Adrenal gland (tissue), 12 donors: ENCODE results near the gene B4GALT1. TPM values are rescaled to one million over a fixed set of nuclear protein-coding genes. Genes with fewer than 3 reads are reported as not detected.

Experiments
- DNase-seq, 7 donors: peaks; one replicate each; pipeline ENCODE4 v3.0.0-alpha.2; 2019 to 2020
- H3K27ac ChIP-seq, 5 donors: fragments of 200-600 bp; sonication (generic) in 4 of 5; 1 replicate in 3 of 5; 2 replicates in 2 of 5; pipeline versions ENCODE4 v1.5.1 to v1.8.0; 2016 to 2020; ENCODE audit warnings: mild to moderate bottlenecking in 1 of 5
- H3K27me3 ChIP-seq: fragments of 200-600 bp; 2 replicates; pipeline ENCODE4 v1.8.0; 2021
- H3K36me3 ChIP-seq, 2 donors: fragments of 200-600 bp; replicated peaks in 1 of 2; 1 replicate in 1 of 2; 2 replicates in 1 of 2; pipeline versions ENCODE4 v1.5.1 to v1.8.0; 2018 to 2022
- H3K4me1 ChIP-seq, 2 donors: fragments of 200-600 bp; replicated peaks in 1 of 2; 1 replicate in 1 of 2; 2 replicates in 1 of 2; pipeline versions ENCODE4 v1.5.1 to v1.8.0; 2018 to 2021
- H3K4me3 ChIP-seq, 4 donors: fragments of 200-600 bp; sonication (generic) in 3 of 4; one replicate each; pipeline ENCODE4 v1.5.1; 2016 to 2018
- H3K9me3 ChIP-seq, 3 donors: fragments of 200-600 bp; sonication (generic) in 1 of 3; replicated peaks in 1 of 3; 1 replicate in 2 of 3; 2 replicates in 1 of 3; pipeline versions ENCODE4 v1.5.1 to v1.8.0; 2016 to 2021
- CTCF ChIP-seq, 6 experiments: fragments of 450-650 bp in 4 of 6; fragments of 200-600 bp in 2 of 6; sonication (generic) in 1 of 6; IDR thresholded peaks; 1 replicate in 5 of 6; 2 replicates in 1 of 6; pipeline versions ENCODE4 v1.5.1 to v1.8.0; 2016 to 2021; ENCODE audit warnings: antibody characterized with exemption in 6 of 6, mild to moderate bottlenecking in 2 of 6, moderate library complexity in 1 of 6
- POLR2A ChIP-seq, 2 donors: fragments of 450-650 bp; IDR thresholded peaks; one replicate each; pipeline ENCODE4 v1.6.1; 2017; ENCODE audit warnings: antibody characterized with exemption in 2 of 2, mild to moderate bottlenecking in 2 of 2, moderate library complexity in 1 of 2
- WGBS, 4 donors: extraction: QIAGEN DNeasy Blood & Tissue Kit in 2 of 4; methylation state at CpG; one replicate each; pipeline versions ENCODE4 v1.1.5 to v1.1.7; 2013 to 2017; 5-methylcytosine and 5-hydroxymethylcytosine counted together
- intact Hi-C, 2 donors: fragments of 100-400 bp; cut with DNase I; formaldehyde crosslinking; loops; one replicate each; pipeline versions ENCODE4 v1.14.1 to v1.15.0; 2022 to 2023
- polyA plus RNA-seq, 3 donors: library from polyadenylated mRNA; stranded (reverse); fragments of 200-250 nt in 2 of 3; fragments of 350-450 nt in 1 of 3; fragmentation: Illumina TruSeq in 1 of 3; extraction: RNeasy Lipid Tissue Mini Kit (QIAGEN cat#74804) in 1 of 3; gene quantifications; one replicate each; pipeline ENCODE4 v1.2.3, GENCODE V29; 2013 to 2014
- total RNA-seq, 9 donors: library from RNA; depleted of rRNA in 4 of 9; stranded (reverse); fragments of >200 nt in 4 of 9; fragments of 120-200 nt in 1 of 9; fragmentation: NEBNext Ultra II Directional in 1 of 9; extraction: Animal tissue kit (Norgen Biotek cat#: 25700) in 1 of 9; gene quantifications; one replicate each; pipeline versions ENCODE4 v1.1.0 to v1.2.4, GENCODE V29; 2013 to 2023
- donor health status: healthy with polysubstance abuse.
- donor health status: Bipolar disorder and iron deficiency.
- donor health status: DM: yes; HTN: yes; CAD: no.
- donor health status: DM: no; HTN: no; CAD: no.
- donor health status: DM: no; HTN: no; CAD: no.
- donor health status: DM: yes; HTN: yes; CAD: no.

The B4GALT1 gene
- total and polyA plus RNA-seq, 12 donors: 18.7 to 117 (median 62.7) TPM

GRCh38 chr9:33144551-33144950, 22.6 kb downstream of the B4GALT1 start:
- no peak overlapping the region for H3K4me3 ChIP-seq
- H3K27ac ChIP-seq: no peak overlapping the region
- intact Hi-C loops: no loop called here
- peak in 2 of 7 donors; percentile 4 to 16 for DNase-seq
- WGBS, 4 donors: 64 to 90% (median 70%) methylated on average over 3 of the region's 3 CpGs
- no peak for TF ChIP-seq POLR2A (IDR thresholded peaks at IDR 0.05)
- no peak for TF ChIP-seq CTCF (IDR thresholded peaks at IDR 0.05)
- no peaks in the 10 kb centered on the region for H3K36me3 ChIP-seq
- no peaks in the 10 kb centered on the region for H3K9me3 ChIP-seq
- no peaks in the 10 kb centered on the region for H3K27me3 ChIP-seq
- peaks cover 30 to 69% of the 10 kb centered on the region in 2 donors for H3K4me1 ChIP-seq

- H3K9me3 ChIP-seq: no peaks in the 10 kb centered on the region
- no peaks in the 10 kb centered on the region for H3K27me3 ChIP-seq
- H3K36me3 ChIP-seq: no peaks in the 10 kb centered on the region
- H3K27ac ChIP-seq: peak overlapping the region in 1 of 5 donors; percentile 20
- DNase-seq: peak in 4 of 7 donors; percentile 16 to 57 (median 38)
- intact Hi-C loops: no loop called here
- no peak overlapping the region for H3K4me3 ChIP-seq
- peaks cover 42 to 70% of the 10 kb centered on the region in 2 donors for H3K4me1 ChIP-seq
- WGBS, 4 donors: 68 to 77% (median 73%) methylated on average over 2 of the region's 2 CpGs
- TF ChIP-seq POLR2A (IDR thresholded peaks at IDR 0.05) (no peak), CTCF (IDR thresholded peaks at IDR 0.05) (no peak)
These were observed 23.9 kb downstream of the B4GALT1 start for GRCh38 chr9:33143241-33143661.

GRCh38 chr9:33142535-33142934, 24.6 kb downstream of the B4GALT1 start:
- Histone ChIP-seq H3K27me3 (no peaks in the 10 kb centered on the region), H3K9me3 (no peaks in the 10 kb centered on the region), H3K36me3 (no peaks in the 10 kb centered on the region), H3K4me1 (peaks cover 48 to 72% of the 10 kb centered on the region in 2 donors), H3K27ac (no peak overlapping the region), H3K4me3 (no peak overlapping the region)
- WGBS, 4 donors: 84 to 94% (median 90%) methylated on average over 5 of the region's 5 CpGs
- intact Hi-C loops: no loop called here
- DNase-seq: peak in 1 of 7 donors; percentile 21
- TF ChIP-seq CTCF (IDR thresholded peaks at IDR 0.05) (no peak), POLR2A (IDR thresholded peaks at IDR 0.05) (no peak)

- no peak for TF ChIP-seq POLR2A (IDR thresholded peaks at IDR 0.05)
- no peak for TF ChIP-seq CTCF (IDR thresholded peaks at IDR 0.05)
- Histone ChIP-seq H3K4me3 (no peak overlapping the region), H3K4me1 (peaks cover 55 to 81% of the 10 kb centered on the region in 2 donors), H3K27me3 (no peaks in the 10 kb centered on the region), H3K9me3 (no peaks in the 10 kb centered on the region), H3K27ac (peak overlapping the region; percentile 79 to 92 (median 84)), H3K36me3 (no peaks in the 10 kb centered on the region)
- peak in 2 of 7 donors; percentile 6 to 46 for DNase-seq
- intact Hi-C loops: no loop called here
- WGBS, 4 donors: 75 to 82% (median 81%) methylated on average over 7 to 9 of the region's 9 CpGs
These were observed 26.5 kb downstream of the B4GALT1 start for GRCh38 chr9:33140401-33141360.
